ENCODE data around the gene SLAIN1.

The SLAIN1 gene

DNA sequence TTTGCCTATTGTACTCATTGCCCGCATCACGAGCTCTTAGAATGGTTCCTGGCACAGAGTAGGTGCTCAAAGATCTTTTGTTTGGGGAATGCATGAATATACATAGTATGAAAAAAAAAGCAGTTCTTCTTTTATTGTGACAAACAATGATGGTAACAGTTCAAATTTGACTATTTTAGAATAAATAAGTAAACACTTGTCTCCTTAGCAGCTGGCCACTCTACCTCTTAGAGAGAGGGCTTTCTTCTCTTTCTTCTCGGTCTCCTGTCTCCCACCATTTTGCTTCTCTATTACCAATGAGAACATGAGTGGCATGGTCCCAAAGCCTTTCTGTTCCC, 639 bp upstream of the SLAIN1 start:
- H3K4me3 ChIP-seq (ENCODE audit: low read length) = peak overlapping the region; percentile 68
- TF ChIP-seq, protein P1, sequence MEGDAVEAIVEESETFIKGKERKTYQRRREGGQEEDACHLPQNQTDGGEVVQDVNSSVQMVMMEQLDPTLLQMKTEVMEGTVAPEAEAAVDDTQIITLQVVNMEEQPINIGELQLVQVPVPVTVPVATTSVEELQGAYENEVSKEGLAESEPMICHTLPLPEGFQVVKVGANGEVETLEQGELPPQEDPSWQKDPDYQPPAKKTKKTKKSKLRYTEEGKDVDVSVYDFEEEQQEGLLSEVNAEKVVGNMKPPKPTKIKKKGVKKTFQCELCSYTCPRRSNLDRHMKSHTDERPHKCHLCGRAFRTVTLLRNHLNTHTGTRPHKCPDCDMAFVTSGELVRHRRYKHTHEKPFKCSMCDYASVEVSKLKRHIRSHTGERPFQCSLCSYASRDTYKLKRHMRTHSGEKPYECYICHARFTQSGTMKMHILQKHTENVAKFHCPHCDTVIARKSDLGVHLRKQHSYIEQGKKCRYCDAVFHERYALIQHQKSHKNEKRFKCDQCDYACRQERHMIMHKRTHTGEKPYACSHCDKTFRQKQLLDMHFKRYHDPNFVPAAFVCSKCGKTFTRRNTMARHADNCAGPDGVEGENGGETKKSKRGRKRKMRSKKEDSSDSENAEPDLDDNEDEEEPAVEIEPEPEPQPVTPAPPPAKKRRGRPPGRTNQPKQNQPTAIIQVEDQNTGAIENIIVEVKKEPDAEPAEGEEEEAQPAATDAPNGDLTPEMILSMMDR (conservative IDR thresholded peaks at IDR 0.05; ENCODE audit: low read depth, low read length) = no peak
- no peak for DNase-seq (ENCODE audit: low read depth)

DNA sequence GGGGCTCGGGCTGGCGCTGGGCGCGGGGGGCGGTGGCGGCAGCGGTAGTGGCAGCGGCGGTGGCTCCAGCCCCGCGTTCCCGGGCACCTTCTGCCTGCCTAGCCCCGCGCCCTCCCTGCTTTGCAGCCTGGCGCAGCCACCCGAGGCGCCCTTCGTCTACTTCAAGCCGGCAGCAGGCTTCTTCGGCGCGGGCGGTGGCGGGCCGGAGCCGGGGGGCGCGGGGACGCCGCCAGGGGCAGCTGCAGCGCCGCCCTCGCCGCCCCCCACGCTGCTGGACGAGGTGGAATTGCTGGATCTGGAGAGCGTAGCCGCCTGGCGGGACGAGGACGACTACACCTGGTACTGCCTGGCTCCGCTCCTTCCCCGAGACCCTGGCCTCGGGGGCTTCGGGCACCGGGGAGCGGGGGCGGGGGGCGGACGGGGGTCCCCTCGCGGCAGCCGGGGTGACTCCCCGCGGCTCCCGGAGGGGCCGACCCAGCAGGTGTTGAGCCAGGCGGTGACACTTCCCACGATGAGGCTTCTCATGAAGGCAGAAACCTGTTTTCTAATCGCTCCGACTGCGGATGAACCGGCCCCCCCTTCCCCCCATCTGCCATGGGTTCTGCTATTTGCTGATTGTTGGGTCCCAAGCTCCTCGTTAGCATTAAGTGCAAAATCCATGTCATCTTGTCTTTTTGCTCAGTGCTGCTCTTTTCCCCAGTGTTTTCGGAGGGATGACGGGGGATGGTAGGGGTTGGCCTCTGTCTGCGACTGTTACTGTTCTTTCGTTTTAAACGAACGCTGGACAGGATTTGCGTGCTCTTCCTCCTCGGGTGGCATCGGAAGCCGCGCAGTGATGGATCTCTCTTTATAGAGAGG, 943 bp downstream of the SLAIN1 start:
- H3K4me3 ChIP-seq (ENCODE audit: low read length) = peak overlapping the region; percentile 82
- DNase-seq (ENCODE audit: low read depth) = no peak

DNA sequence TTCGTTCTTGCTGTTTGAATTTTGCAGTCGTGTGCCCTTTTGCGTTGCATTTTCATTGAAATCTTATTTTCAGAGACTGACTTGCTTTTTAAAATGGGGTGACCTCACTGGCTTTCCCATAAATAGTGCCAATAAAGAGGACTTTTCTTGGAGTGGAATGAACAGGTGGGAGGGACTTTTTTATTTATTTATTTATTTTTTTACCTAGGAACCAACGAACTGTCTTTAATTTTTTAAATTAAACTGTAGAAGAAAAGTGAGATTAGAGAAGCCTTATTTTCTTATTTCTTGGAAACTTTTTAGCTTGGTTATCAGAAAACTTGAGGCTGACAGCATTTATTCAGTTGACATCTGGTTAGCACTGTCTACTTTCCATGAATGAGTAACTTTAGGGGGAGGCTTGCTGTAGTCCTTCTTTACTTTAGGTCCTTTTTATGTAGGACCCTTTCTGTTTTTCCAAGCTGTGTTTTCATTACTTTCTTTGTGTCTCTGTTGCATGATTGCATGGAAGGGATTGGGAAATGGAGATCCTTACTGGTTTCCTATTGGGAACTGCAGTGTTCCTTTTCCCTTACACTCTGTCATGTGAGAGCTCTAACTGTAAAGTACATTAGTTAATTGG, 1.7 kb downstream of the SLAIN1 start:
- H3K4me3 ChIP-seq (ENCODE audit: low read length) = peak overlapping the region; percentile 82
- no peak for DNase-seq (ENCODE audit: low read depth)
- TF ChIP-seq, protein P1 (conservative IDR thresholded peaks at IDR 0.05; ENCODE audit: low read depth, low read length) = no peak

More for the DNA sequence above, 943 bp downstream of the SLAIN1 start:
- TF ChIP-seq, protein P1 (conservative IDR thresholded peaks at IDR 0.05; ENCODE audit: low read depth, low read length) = no peak

DNA sequence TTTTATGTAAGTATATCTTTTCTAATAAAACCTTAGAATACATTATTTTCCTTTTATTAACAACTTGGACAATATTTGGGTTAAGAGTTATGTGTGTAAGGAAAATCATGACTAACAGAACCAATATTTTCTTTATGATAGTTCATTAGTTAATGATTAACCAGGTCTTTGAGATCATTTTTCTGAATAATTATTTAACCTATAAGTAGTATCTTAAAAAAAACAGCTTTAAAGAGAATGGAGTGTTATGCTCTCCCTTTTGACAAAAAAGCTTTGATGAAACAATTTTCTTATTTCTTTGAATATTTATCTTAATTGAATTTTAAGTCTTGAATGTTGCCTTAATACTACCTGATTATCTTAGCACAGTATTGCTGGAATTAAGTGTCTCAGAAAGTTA, 3.8 kb downstream of the SLAIN1 start:
- TF ChIP-seq, protein P1 (conservative IDR thresholded peaks at IDR 0.05; ENCODE audit: low read depth, low read length) = no peak
- no peak for DNase-seq (ENCODE audit: low read depth)
- no peak overlapping the region for H3K4me3 ChIP-seq (ENCODE audit: low read length)

DNA sequence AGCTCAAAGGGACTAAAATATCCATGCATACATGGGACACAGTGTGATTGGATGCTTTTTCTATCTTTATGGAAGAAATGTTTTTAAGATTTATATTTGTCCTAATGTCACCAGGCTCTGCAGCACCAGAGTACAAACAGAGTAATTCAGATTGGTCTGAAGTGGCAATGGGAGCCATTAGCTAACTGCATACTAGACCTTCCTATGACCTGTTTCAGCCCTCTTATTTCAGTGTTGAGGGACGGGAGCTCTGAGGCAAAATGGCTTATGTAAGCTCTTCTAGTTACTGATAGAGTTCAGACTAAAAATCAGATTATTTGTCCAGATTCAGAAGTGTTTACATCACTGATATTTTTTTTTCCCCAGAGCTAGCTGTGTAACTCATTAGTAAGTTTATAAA, 4.9 kb downstream of the SLAIN1 start:
- no peak overlapping the region for H3K4me3 ChIP-seq (ENCODE audit: low read length)
- DNase-seq (ENCODE audit: low read depth) = no peak
- TF ChIP-seq, protein P1 (conservative IDR thresholded peaks at IDR 0.05; ENCODE audit: low read depth, low read length) = no peak

DNA sequence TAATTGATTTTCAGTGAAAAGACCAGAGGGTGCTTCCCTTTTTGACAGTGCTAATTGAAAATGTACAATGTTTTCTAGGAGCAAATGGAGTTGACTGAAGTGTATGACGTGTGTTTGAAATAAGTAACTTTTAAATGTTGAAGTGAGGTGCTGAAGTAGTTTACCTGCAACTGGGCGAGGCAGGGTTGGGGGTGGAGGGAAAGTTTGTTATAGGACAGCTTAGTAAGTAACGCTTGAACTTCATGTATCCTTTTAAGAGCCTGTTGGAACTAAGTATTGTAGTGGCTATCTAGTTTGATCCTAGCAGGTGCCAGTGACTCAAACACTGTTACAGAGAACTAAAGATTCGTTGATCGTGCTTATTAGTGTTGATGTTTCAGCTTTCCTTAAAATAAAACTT, 5.9 kb downstream of the SLAIN1 start:
- no peak overlapping the region for H3K4me3 ChIP-seq (ENCODE audit: low read length)
- DNase-seq (ENCODE audit: low read depth) = no peak
- TF ChIP-seq, protein P1 (conservative IDR thresholded peaks at IDR 0.05; ENCODE audit: low read depth, low read length) = no peak
